NK-92 (cell line): ENCODE data around the gene MOB3A.
"Not testable (repeated sequence)": the region's sequence is repeated elsewhere in the genome, so short reads cannot be mapped to it uniquely, and the experiment has no call there.

Source experiments
- DNase-seq: peaks from one replicate; lab custom pipeline; 2025; ENCODE audit not compliant: unreplicated experiment; lab: John Stamatoyannopoulos, UW

The MOB3A gene

DNA sequence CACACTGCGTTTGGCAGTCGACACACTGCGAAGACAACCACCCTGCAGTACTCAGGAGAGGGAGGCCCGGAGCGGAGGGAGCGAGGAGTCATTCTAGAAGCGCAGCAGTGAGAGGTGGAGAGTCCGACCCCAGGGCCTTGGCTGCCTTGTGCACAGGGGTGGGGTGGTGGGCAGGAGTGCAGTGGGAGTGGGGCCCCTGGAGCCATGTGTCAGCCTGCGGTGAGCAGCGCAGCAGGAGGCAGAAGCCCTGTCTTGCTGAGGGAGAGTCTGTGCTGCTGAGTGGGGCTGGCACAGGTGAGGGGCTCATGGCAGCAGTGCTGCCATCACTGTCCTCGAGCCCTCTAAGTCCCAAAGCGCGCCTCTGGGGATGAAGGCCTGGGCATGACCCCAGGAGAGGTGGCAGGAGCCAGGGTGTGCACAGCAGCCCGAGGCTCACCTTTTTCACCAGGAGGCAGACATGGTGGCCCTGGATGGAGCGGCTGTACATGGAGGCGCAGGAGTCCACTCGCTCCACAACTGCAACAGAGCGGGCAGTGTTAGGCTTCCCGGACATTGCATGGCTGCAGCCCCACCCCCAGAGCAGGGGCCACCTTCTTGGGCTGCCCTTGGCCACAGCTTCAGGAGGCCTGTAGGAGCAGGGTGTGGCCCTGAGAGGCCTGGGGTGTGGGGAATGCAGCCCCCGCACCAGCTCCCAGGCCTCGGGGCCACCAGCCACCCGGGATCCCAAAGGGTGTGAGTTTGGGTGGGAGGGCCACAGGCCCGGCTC lies 12.3 kb upstream of the MOB3A start:
- DNase-seq, result no peak

DNA sequence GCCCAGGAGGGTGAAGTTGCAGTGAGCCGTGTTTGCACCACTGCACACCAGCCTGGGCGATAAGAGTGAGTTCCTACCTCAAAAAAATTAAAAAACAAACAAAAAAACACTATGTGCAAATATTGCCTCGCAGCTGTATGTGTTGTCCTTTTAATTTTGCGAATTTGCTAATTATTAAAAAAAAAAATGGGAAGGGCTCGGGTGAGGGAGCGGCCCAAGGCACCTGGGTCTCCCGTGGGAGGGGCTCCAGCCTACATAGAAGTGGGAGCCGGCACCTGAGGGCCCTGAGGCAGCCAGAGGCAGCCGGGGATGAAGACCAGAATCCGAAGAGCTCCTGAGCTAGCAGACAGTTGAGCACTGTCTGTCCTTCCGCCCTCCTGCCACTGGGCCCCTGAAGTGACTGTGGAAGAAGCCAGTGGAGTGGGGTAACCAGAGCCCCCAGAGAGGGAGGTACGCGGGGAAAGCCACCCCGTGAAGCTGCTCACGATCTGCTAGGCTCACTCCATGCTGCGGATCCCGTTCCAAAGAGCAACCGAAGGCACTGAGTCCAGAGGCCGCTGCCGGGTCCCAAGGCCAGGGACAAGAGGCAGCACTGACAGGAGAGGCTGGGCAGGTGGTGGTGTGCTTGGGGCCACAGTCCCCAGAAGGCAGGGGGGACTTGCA lies 7.0 kb upstream of the MOB3A start:
- no peak for DNase-seq

DNA sequence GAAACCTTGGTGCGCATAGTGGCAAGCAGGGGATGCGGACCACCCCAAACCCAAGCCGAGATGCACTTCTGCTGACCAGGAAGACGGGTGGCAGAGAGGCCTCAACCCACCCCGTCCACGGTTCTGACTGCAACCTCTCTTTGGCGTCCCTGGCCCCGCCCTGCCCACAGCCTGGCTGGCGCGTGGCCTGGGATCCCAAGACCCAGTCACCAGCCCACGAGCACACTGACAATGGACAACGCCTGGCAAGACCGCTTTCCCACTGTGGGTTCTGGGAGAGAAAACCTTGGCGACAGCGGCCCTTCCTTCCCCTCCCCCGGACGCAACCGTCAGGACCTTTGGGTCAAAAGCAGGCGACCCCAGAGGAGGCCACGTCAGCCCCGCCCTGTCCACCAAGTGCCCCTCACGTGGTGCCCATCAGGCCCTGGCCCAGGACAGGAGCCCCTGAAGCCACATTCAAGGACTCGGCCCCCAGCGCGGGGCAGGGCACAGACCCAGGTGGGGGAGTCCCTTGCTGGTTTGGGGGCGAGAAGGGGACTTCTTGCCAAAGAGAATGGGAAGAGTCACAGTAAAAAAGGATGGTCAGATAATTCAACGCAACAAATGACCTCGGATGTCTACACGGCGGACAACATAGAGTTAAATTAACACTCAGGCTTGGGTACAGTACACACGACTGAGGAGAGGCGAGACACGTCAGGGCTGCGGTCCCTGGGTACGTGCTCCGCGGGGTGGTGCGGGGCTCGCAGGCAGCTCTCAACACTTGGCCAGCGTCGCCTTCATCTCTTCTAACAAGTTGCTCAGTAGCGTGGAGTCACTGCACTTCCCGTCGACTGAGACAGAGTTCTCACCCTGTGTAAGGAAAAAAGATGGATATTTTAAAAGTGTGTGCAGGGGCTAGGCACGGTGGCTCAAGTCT lies 5.5 kb upstream of the MOB3A start:
- no peak for DNase-seq

DNA sequence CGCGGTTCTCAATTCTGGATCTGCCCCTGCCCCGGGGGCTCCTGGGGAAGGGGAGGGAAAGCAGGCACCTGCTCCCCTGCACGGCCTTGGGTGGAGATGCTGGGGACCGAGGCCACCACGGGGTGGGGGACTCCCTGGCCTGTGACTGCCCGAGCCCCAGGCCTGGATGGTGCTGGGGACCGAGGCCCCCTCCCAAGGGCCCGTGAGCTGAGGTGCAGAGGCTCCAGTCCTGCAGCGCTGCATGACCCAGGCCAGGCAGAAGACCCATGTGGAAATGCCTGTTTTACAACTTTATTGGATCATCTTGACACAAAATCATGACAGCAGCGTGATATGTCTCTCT lies 4.6 kb upstream of the MOB3A start:
- DNase-seq, result no peak

DNA sequence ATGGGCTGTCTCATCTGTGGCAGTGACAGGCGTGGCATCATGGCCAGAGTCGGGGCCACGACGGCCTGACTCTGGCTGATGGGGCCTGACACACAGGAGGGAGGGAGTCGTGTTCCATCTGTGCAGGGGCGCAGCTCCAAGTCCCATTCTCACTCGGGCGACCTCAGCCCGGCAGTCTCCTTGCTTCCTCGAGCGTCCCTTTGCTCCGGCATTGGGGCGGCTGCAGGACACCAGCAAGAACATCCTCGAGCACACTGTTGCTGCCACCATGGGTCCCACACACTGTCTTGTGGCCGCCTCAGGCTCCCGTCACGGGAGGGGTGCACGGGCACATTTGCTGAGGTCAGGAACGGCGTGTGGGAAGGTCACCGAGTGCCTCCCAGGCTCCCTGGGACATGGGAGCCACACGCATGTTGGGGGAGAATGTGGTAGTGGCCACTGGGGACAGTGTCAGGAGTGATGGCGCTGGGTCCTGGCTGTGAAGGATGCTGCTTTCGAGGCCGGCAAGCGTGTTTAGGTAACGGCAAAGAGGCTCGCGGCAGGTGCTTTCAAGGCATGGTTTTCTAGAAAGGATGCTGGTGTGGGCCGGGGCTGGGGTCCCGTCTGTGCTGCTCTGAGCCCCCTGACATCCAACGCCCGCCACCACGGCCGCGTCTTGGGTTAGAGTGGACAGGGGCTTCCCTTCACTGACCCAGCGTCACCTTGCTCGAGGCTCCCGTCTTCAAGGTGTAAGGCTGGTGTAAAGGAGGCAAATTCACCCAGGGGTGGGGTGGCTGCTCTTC lies 4.0 kb upstream of the MOB3A start:
- no peak for DNase-seq

DNA sequence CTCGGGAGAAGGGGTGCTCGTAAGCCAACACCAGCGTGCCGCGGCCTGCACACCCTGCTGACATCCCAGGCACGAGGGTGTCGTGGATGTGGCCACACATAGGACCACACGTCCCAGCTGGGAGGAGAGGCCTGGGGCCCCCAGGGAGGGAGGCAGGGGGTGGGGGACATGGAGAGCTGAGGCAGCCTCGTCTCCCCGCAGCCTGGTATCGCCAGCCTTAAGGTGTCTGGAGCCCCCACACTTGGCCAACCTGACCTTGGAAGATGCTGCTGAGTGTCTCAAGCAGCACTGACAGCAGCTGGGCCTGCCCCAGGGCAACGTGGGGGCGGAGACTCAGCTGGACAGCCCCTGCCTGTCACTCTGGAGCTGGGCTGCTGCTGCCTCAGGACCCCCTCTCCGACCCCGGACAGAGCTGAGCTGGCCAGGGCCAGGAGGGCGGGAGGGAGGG lies 3.0 kb upstream of the MOB3A start:
- DNase-seq, result no peak

DNA sequence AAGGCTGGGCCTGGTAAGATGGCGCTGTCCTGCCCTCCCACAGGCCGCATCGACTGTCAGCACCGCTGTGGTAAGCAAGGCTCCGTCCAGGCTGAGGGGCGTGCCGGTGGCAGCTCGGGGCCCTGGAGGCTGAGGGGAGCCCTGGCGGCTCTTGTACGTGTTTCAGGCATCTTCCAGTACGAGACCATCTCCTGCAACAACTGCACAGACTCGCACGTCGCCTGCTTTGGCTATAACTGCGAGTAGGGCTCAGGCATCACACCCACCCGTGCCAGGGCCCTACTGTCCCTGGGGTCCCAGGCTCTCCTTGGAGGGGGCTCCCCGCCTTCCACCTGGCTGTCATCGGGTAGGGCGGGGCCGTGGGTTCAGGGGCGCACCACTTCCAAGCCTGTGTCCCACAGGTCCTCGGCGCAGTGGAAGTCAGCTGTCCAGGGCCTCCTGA lies 1.8 kb upstream of the MOB3A start:
- DNase-seq, result no peak

DNA sequence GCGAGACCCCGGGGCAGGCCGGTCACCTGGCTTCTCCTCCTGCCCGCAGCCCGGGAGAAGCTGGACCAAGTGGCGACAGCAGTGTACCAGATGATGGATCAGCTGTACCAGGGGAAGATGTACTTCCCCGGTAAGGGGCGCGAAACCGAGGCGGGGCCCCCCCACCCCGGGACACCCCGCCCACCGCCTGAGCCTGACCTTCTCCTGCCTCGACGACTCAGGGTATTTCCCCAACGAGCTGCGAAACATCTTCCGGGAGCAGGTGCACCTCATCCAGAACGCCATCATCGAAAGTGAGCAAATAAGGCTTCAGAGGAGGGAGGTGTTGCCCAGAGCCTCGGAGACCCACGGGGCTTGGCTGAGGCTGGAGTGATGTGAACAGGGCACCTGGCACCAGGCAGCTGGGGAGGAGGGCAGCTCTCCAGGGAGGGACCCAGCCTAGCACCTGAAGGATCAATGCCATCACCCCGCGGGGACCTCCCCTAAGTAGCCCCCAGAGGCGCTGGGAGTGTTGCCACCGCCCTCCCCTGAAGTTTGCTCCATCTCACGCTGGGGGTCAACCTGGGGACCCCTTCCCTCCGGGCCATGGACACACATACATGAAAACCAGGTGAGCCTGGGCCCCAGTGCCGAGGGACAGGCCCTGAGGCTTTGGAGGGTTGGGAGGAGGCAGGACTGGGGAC lies 1.2 kb upstream of the MOB3A start:
- no peak for DNase-seq

DNA sequence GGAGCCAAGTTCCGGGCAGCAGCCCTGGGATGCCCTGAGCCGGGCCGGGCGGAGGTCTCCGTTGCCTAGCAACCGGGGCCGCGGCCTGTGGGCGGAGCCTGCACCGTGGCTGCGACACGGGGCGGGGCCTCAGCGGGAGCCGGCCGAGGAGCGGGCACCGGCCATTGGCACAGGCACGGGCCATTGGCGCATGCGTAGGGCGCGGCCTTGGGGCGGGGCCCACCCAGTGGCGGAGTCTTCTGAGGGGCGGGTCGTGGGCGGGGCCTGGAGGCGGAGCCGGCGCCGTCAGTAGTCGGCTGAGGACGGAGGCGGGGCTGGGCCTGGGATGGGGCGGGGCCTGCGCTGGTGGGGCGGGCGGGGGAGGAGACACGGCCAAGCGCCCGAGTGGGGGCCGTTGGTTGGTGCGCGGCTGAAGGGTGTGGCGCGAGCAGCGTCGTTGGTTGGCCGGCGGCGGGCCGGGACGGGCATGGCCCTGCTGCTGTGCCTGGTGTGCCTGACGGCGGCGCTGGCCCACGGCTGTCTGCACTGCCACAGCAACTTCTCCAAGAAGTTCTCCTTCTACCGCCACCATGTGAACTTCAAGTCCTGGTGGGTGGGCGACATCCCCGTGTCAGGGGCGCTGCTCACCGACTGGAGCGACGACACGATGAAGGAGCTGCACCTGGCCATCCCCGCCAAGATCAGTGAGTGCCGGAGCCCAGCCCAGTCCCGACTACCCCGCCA lies 515 bp upstream of the MOB3A start, which contains the start of gene IZUMO4:
IZUMO4 (plus strand) TSS at position 436 of the 723 bp plus-strand sequence; CDS start at position 467, 31 bp downstream.
- peak; percentile 98 for DNase-seq

DNA sequence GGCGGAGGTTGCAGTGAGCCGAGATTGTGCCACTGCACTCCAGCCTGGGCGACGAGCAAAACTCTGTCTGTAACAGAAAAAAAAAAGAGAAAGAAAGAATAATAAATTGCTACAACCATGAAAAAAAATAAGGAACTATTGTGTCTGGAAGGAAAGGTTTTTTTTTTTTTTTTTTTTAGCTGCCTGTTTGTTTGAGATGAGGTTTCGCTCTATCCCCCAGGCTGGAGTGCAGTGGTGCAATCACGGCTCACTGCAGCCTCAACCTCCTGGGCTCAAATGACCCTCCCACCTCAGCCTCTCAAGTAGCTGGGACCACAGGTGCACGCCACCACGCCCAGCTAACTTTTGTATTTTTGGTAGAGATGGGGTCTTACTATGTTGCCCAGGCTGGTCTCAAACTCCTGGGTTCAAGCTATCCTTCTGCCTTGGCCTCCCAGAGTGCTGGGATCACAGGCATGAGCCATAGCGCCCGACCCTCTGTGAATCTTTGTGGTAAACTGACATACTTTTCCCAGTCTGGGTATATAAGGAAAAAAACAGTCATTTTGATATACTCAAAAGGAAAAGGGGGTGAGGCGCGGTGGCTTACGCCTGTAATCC lies 4.1 kb downstream of the MOB3A start:
- not testable (repeated sequence) for DNase-seq

DNA sequence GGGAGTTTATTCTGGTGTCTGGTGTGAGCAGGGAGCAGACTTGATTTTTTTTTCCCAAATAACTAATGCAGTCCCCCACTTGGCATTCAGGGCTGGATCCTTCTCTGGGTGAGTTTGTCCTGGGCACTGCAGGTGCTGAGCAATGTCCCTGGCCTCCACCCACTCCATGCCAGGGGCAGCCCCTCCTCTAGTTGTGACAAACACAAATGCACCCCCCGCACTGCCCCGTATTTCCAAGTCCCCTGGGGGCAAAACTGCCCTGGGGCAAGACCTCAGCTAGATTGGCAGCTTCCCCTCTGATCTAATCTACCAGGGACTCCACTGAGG lies 6.4 kb downstream of the MOB3A start:
- no peak for DNase-seq

DNA sequence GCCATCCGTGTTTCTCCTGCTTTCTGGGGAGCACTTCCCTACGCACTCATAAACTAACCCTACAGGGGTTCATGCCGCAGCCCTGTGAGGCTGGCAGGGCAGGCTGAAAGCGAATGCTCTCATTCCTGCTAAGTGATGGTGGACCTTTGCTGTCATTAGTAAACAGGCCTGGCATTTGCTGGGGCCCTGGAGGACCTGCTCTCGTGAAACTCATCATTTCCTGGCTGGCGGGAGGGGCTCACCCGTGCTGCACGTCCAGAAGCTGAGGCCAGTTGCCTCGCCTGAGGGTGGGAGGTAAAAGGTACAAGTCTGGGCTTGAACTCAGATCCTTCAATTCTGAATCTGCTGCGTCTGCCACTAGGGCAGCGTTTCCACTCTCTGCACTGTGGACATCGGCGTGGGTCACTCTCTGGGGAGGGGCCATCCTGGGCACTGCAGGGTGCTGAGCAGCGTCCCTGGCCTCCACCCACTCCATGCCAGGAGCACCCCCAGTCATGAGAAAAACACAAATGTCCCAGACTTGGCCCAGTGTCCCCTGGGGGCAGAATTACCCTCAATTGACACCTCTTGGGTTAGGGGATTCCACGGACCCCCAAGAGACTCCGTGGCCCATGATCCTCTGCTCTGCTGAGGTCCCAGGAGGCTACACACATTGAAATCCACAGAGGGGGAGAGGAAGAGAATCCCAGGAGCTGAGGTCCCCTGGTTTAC lies 7.0 kb downstream of the MOB3A start:
- DNase-seq, result no peak

DNA sequence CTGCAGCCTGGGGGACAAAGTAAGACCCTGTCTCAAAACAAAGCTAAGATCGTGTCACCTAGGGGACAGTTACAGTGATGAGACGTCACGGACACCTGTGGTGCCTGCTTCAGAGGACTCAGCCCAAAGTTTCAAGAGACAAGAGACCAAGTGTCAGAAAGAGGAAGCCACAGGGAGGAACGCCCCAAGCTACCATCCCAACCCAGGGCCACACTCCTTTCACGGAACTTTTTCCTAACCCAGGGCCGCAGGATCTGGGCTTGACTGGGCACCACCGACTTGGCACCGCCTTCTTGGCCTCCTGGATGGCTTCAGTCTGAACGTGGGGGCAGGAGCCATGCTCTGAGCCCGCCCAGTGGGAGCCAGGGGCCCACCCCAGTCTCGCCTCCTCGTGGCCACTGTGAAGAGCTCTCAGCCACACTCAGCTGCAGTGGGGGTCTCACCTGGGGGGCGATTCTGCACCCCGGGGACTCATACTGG lies 8.5 kb downstream of the MOB3A start:
- DNase-seq, result no peak

DNA sequence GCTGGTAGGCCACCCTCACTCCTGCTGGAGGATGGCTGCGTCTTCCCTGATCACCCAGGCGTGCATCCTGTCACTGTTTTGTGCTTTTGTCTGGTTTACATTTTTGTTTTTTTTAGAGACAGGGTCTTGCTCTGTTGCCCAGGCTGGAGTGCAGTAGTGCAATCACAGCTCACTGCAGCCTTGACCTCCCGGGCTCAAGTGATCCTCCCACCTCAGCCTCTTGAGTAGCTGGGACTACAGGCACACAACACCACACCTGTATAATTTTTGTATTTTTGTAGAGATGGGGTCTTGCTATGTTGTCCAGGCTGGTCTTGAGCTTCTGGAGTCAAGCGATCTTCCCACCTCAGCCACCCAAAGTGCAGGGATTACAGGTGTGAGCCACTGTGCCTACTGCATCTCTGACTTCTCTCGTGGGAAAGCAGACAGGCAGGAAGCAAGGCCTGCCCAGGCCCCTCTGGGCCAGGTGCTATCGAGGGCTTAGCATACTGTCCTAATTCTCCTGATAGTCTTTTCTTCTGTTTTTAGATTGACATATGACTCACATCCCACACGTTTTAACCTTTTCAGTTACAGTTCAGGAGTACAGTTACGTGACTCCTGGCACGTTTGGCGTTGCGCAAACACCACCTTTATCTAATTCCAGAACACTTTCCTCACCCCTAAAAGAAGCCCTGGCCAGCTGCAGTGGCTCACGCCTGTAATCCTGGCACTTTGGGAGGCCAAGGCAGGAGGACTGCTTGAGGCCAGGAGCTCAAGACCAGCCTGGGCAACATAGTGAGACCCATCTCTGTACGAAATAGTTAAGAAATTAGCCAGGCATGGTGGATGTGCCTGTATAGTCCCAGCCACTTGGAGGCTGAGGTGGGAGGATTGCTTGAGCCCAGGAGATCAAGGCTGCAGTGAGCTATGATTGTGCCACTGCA lies 9.2 kb downstream of the MOB3A start:
- DNase-seq, result not testable (repeated sequence)

DNA sequence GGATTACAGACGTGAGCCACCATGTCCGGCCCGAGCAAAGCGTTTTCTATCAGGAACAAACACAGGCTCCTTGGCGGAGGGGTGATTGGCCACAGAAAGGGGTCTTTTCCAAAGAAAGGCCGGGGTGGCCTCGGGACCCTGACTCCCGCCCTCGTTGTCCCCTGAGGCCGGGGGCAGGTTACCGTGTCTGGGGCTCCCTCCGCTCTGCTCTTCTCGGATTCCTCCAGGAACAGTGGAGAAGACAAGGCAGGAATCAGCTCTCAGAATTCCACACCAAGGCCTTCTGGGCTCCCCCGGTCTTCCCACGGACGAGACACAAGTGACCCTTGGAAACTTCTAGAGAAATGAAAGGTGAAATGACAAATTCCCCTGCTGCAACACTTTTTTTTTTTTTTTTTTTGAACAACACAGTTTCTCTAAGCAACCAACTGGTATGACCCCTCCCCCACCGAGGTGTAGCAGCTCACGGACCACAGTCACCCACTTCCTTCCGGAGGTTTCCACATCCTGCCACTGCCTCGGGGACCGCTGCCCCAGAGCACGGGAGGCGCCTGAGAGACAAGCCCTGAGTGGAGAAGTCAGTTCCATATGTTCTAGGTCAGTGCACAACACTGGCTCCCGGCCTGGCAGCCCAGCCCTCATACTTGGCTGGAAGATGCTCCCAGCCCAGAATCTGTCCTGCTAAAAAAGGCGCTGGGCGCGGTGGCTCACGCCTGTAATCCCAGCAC lies 11.0 kb downstream of the MOB3A start:
- peak; percentile 79 for DNase-seq

DNA sequence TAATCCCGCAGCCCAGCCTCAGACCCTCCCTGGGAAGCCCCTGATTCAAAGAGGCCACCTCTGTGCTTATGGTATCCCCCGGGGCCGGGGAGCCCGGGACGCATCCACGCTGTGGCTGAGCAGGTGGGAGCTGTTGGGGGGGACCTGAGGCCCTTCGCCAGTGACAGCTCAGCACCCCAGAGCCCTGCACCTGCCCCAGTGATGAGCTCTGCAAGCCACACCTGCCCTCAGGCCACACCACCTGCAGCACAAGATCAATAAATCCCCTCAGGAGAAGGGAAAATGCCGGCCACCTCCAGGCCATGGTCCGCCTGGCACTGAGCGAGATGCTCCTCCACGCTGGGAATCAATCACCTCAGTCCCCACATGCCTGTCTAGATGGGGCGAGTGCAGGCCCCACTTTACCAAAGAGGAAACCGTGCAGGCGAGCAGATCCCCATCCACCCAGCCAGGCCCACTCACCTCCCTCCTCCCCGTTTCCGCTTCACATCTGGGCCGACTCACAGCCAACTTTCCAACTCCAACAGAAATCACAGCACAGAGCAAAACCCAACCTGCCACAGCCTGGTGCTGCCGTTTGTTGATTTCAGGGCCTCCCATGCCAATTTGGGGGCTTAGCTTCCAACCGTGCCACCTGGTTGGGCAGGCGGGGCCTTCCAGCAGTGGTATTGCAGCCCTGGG lies 12.8 kb downstream of the MOB3A start:
- DNase-seq, result no peak
